Measurements from ENCODE around the gene DCN.

Gene DCN

GRCh38 chr12:91110311-91110924 lies 72.2 kb downstream of the DCN start:
- Mint-ChIP-seq H3K36me3 (no peaks in the 10 kb centered on the region), H3K27ac (no peak overlapping the region), H3K9me3 (no peaks in the 10 kb centered on the region), H3K4me1 (no peaks in the 10 kb centered on the region), H3K27me3 (peaks cover 1% of the 10 kb centered on the region), H3K4me3 (no peak overlapping the region)
- no peak for DNase-seq (ENCODE audit: low spot score in 2 of 2)
- no peak for ATAC-seq (ENCODE audit: low read depth)

DNA sequence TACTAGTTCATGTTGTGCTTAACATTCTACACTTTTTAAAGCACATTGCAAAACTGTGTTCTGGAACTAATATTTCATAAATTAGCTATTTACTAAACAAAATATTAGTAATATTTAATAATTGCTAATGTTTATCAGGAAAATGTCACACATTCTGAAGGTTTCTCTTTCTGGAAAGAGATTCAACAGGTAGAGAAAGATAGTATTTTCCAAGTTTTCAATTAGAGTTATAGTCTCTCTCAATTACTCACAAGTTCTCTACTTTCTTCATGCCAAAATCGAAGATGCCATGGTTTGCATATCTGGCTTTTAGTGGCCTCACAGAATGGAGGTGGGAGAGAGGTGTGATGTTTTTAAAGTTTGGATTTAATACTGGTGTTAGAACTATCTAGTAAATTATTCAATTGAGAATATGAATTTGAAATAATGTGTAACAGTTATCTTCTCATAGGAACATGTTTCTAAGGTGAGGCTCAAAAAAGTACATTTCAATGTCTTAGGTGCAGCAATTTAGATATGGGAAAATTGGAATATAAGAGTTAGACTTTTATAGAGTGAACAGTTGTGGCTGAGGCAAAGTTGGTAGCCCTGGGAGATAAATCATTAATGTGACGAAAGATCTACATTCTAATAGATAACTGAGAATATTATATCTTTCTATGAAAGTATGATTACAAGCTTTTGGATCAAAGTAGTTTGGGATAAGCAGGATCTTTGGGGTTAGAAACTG lies 72.9 kb downstream of the DCN start:
- Mint-ChIP-seq H3K36me3 (no peaks in the 10 kb centered on the region), H3K4me3 (no peak overlapping the region), H3K4me1 (no peaks in the 10 kb centered on the region), H3K27ac (no peak overlapping the region), H3K9me3 (no peaks in the 10 kb centered on the region), H3K27me3 (peaks cover 1% of the 10 kb centered on the region)
- ATAC-seq (ENCODE audit: low read depth), result no peak
- DNase-seq (ENCODE audit: low spot score in 2 of 2), result no peak

DNA sequence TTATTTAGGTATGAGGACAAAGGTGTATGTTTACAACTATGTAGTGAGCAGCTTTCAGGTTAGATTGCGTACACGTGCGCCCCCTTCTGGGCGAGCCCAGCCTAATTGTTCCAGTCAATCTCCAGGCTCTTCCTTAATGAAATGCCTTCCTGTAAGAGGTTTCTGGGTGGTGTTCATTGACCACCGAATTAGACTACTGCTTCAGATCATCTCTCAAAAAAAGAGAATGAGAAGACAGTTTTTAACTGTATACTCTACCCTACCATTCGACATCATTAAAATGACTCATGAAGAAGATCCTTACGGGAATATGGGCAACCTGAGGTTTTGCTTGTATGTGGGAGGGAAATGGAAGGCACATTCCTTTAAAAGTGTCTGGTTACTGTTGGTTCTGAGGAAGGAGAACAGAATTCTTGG lies 73.5 kb downstream of the DCN start:
- Mint-ChIP-seq H3K27me3 (peaks cover 1% of the 10 kb centered on the region), H3K4me3 (no peak overlapping the region), H3K27ac (no peak overlapping the region), H3K4me1 (no peaks in the 10 kb centered on the region), H3K36me3 (no peaks in the 10 kb centered on the region), H3K9me3 (no peaks in the 10 kb centered on the region)
- DNase-seq (ENCODE audit: low spot score in 2 of 2) (no peak), ATAC-seq (ENCODE audit: low read depth) (peak; percentile 27)

GRCh38 chr12:91108196-91108755 lies 74.3 kb downstream of the DCN start:
- ATAC-seq (ENCODE audit: low read depth), result no peak

GRCh38 chr12:91106283-91106682 lies 76.3 kb downstream of the DCN start:
- no peak for DNase-seq (ENCODE audit: low spot score in 2 of 2)
- no peak for ATAC-seq (ENCODE audit: low read depth)
- H3K4me3 Mint-ChIP-seq, result no peak overlapping the region
- no peaks in the 10 kb centered on the region for H3K9me3 Mint-ChIP-seq
- H3K27me3 Mint-ChIP-seq, result no peaks in the 10 kb centered on the region
- H3K36me3 Mint-ChIP-seq, result no peaks in the 10 kb centered on the region
- H3K27ac Mint-ChIP-seq, result no peak overlapping the region
- no peaks in the 10 kb centered on the region for H3K4me1 Mint-ChIP-seq

More at GRCh38 chr12:91108196-91108755, 74.3 kb downstream of the DCN start:
- DNase-seq (ENCODE audit: low spot score in 2 of 2), result no peak
- H3K27ac Mint-ChIP-seq, result no peak overlapping the region
- H3K36me3 Mint-ChIP-seq, result no peaks in the 10 kb centered on the region
- no peaks in the 10 kb centered on the region for H3K9me3 Mint-ChIP-seq
- peaks cover 1% of the 10 kb centered on the region for H3K27me3 Mint-ChIP-seq
- H3K4me1 Mint-ChIP-seq, result no peaks in the 10 kb centered on the region
- H3K4me3 Mint-ChIP-seq, result no peak overlapping the region

DNA sequence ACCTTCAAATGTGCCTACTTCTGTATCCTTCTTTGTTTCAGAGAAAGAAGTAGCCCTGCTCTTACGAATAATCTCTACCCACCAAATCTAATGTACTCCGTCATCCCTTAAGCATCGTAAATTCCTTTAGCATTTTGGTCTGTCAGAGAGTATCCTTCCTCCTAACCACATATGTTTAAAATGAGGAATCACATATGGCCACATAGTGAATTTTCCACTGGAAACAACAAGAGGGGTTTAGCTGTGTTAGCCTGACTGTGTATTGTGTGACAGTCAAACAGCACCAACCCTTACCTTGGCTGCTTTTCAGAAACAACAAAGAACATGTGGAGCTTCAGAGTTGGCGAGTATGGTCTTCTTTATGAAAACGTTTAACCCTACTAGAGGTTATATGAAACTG lies 76.8 kb downstream of the DCN start:
- Mint-ChIP-seq H3K36me3 (no peaks in the 10 kb centered on the region), H3K4me1 (no peaks in the 10 kb centered on the region), H3K27me3 (no peaks in the 10 kb centered on the region), H3K9me3 (no peaks in the 10 kb centered on the region), H3K27ac (no peak overlapping the region), H3K4me3 (no peak overlapping the region)
- ATAC-seq (ENCODE audit: low read depth) (no peak), DNase-seq (ENCODE audit: low spot score in 2 of 2) (no peak)

DNA sequence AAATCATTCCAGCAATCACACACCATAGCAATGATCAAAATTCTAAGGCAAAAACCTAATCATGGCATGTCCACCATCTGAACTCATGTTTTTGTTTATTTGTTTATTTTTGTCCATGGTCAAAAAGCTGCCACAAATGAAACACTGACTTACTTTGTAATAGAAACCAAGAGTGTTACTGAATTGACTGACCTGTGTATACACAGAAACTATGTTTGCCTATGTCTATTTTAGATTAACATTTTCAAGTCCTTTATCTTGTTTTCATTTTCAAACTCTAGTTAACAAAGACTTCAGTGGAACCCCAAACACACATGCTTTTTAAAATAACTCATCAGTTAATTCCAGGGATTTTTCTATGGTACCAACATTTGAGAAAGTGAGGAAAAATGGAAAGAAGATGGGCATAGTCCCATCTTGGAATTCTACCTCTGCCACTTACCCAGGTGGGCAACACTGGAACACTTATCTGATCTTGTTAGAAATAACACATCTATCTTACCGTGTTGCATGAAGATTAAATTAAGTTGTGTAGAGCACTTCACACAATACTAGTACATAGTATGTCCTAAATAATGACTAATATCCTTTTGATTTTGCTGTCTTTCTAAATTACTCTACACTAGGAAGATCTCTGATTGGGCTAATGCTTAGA lies 77.7 kb downstream of the DCN start:
- Mint-ChIP-seq H3K27me3 (no peaks in the 10 kb centered on the region), H3K4me1 (no peaks in the 10 kb centered on the region), H3K9me3 (no peaks in the 10 kb centered on the region), H3K36me3 (no peaks in the 10 kb centered on the region), H3K4me3 (no peak overlapping the region), H3K27ac (no peak overlapping the region)
- ATAC-seq (ENCODE audit: low read depth), result no peak
- no peak for DNase-seq (ENCODE audit: low spot score in 2 of 2)

DNA sequence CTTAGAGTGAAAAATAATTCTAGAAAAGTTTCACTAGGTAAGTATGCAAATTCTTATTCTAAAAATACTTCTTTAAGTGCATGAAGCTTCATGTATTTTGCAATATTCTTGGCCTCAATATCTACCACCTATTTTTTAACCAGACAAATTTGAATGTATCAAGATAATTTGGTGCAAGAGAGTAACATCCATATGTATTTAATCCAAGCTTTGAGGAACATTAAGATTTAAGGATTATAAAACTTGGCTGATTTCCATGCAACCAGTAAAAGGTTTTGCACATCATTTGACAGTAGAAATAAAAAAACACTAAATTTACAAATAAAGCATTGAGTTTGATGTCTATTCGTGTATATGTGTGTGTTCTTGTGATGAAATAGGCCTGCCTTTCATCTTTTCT lies 79.0 kb downstream of the DCN start:
- H3K9me3 Mint-ChIP-seq, result no peaks in the 10 kb centered on the region
- no peaks in the 10 kb centered on the region for H3K36me3 Mint-ChIP-seq

DNA sequence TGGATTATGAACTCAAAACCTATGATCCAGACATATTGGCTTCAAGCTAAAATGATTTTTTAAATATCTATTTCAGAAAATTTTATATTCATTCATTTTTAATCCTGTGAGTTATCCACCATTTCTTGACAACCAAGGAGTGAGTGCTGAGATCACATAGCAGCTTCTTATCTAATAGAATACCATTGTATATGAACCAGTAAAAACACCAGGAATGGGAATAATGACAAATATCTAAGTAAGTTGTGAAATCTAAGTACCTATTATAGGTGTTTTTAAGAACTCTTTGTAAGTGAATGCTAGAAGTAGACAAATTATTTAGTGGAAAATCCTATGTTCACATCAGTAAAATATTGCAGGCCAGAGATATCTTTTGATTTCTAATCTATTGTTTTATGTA lies 79.5 kb downstream of the DCN start:
- Mint-ChIP-seq H3K9me3 (no peaks in the 10 kb centered on the region), H3K27ac (no peak overlapping the region), H3K27me3 (no peaks in the 10 kb centered on the region), H3K4me1 (no peaks in the 10 kb centered on the region), H3K4me3 (no peak overlapping the region), H3K36me3 (no peaks in the 10 kb centered on the region)
- DNase-seq (ENCODE audit: low spot score in 2 of 2) (no peak), ATAC-seq (ENCODE audit: low read depth) (no peak)

More for the DNA sequence above, 79.0 kb downstream of the DCN start:
- Mint-ChIP-seq H3K4me3 (no peak overlapping the region), H3K27me3 (no peaks in the 10 kb centered on the region), H3K4me1 (no peaks in the 10 kb centered on the region), H3K27ac (no peak overlapping the region)
- ATAC-seq (ENCODE audit: low read depth), result no peak
- DNase-seq (ENCODE audit: low spot score in 2 of 2), result no peak

GRCh38 chr12:91100906-91101305 lies 81.7 kb downstream of the DCN start:
- Mint-ChIP-seq H3K4me3 (no peak overlapping the region), H3K27me3 (no peaks in the 10 kb centered on the region), H3K27ac (no peak overlapping the region), H3K4me1 (no peaks in the 10 kb centered on the region), H3K9me3 (no peaks in the 10 kb centered on the region), H3K36me3 (no peaks in the 10 kb centered on the region)
- no peak for ATAC-seq (ENCODE audit: low read depth)
- DNase-seq (ENCODE audit: low spot score in 2 of 2), result no peak

- no peaks in the 10 kb centered on the region for H3K36me3 Mint-ChIP-seq
- no peak for DNase-seq (ENCODE audit: low spot score in 2 of 2)
- no peaks in the 10 kb centered on the region for H3K4me1 Mint-ChIP-seq
- no peak for ATAC-seq (ENCODE audit: low read depth)
- H3K27me3 Mint-ChIP-seq, result no peaks in the 10 kb centered on the region
- H3K4me3 Mint-ChIP-seq, result no peak overlapping the region
- H3K27ac Mint-ChIP-seq, result no peak overlapping the region
- no peaks in the 10 kb centered on the region for H3K9me3 Mint-ChIP-seq
Measured at GRCh38 chr12:91099836-91100235, 82.8 kb downstream of the DCN start.

GRCh38 chr12:91099341-91099740 lies 83.3 kb downstream of the DCN start:
- Mint-ChIP-seq H3K4me3 (no peak overlapping the region), H3K27me3 (no peaks in the 10 kb centered on the region), H3K27ac (no peak overlapping the region), H3K9me3 (no peaks in the 10 kb centered on the region), H3K4me1 (no peaks in the 10 kb centered on the region), H3K36me3 (no peaks in the 10 kb centered on the region)
- no peak for DNase-seq (ENCODE audit: low spot score in 2 of 2)
- ATAC-seq (ENCODE audit: low read depth), result no peak

- H3K9me3 Mint-ChIP-seq, result no peaks in the 10 kb centered on the region
- no peaks in the 10 kb centered on the region for H3K4me1 Mint-ChIP-seq
- H3K4me3 Mint-ChIP-seq, result no peak overlapping the region
- H3K27ac Mint-ChIP-seq, result no peak overlapping the region
- H3K36me3 Mint-ChIP-seq, result no peaks in the 10 kb centered on the region
- no peak for DNase-seq (ENCODE audit: low spot score in 2 of 2)
- no peaks in the 10 kb centered on the region for H3K27me3 Mint-ChIP-seq
- no peak for ATAC-seq (ENCODE audit: low read depth)
Measured at GRCh38 chr12:91098941-91099340, 83.7 kb downstream of the DCN start.

- Mint-ChIP-seq H3K27me3 (no peaks in the 10 kb centered on the region), H3K4me1 (no peaks in the 10 kb centered on the region), H3K4me3 (no peak overlapping the region), H3K27ac (no peak overlapping the region), H3K36me3 (no peaks in the 10 kb centered on the region), H3K9me3 (no peaks in the 10 kb centered on the region)
- ATAC-seq (ENCODE audit: low read depth) (no peak), DNase-seq (ENCODE audit: low spot score in 2 of 2) (no peak)
Measured at GRCh38 chr12:91098461-91098860, 84.2 kb downstream of the DCN start.
